EL (cell line): ENCODE results near the gene KRT71.

Source experiments
- DNase-seq: peaks from one replicate; pipeline ENCODE4 v3.0.0-alpha.2; 2016

The KRT71 gene

DNA sequence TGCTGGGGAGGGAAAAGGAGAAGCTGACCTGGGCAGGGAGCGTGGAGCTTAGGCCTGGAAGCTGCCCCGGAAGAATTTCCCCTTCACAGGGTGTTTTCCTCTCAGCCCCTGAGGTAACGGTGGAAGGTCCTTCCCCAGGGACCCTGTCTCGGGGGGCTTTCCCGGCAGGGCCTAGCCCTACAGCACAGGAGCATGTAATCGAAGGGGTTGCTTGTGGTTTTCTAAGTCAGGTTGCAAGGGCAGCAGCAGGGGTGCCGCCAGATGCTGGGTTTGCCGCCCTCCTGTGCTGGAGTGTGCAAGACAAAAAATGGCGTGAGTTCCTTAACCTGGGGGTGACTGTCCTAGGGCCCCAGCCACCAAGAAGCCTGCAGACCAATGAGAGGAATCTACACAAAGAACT lies 22.3 kb upstream of the KRT71 start:
- DNase-seq: no peak

- no peak for DNase-seq
Measured at GRCh38 chr12:52573743-52574142, 20.8 kb upstream of the KRT71 start, which contains the start of gene KRT74. Gene KRT74 (minus strand): TSS chr12:52573843. CDS start chr12:52573777, 66 bp downstream.

- DNase-seq: no peak
Measured at GRCh38 chr12:52573306-52573705, 20.4 kb upstream of the KRT71 start.

DNA sequence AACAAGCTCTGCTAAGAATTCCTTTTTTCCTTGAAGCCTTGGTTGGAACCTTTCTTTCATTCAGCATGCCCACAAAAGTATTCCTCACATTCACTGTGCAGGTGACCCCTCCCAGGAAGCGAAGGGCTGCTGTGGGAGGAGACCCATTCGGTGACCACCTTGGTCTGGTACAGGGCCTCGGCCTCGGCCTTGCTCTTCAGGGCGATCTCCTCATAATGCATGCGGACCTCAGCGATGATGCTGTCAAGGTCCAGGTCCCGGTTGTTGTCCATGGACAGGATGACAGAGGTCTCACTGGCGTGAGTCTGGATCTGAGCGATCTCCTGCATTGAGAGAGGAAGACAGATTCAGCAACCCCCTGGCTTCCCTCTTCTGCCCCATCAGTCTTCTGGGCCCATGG lies 17.6 kb upstream of the KRT71 start:
- DNase-seq: no peak

DNA sequence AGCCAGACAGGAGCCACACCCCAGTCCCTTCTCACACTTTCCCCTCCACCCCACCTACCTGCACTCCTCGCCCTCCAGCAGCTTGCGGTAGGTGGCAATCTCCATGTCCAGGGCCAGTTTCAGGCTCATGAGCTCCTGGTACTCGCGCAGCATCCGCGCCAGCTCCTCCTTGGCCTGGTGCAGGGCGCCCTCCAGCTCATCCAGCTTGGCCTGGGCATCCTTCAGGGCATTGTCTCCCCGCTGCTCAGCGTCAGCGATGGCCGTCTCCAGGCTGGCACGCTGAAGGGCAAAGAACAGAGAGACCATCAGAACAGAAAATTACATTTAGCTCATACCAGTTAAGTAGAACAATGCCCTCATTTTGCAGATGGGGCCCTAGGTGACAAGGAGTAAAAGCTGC lies 15.2 kb upstream of the KRT71 start:
- no peak for DNase-seq

GRCh38 chr12:52566847-52567291 lies 13.9 kb upstream of the KRT71 start:
- no peak for DNase-seq

DNA sequence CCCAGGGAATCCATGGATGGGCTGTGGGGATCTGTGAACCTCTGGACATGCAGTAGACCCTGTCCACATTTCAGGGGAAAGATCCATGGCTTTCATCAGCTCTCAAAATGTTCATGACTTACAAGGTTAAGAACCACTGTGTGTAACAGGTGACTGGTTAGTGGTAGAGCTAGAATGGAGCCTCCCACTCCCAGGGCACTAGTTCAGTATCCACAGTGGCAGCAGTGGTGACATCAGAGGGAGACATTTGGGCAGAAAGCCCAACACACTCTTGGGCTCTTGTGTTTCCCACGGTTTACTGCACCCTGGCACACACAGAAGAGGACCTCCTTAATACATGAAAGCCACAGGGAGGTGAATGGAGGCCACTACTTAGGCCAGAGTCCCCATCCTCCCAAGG lies 11.6 kb upstream of the KRT71 start:
- DNase-seq: no peak

- peak; percentile 11 for DNase-seq
Measured at GRCh38 chr12:52561880-52562449, 9.0 kb upstream of the KRT71 start.

- no peak for DNase-seq
Measured at GRCh38 chr12:52559979-52560378, 7.0 kb upstream of the KRT71 start.

GRCh38 chr12:52558781-52559445 lies 6.0 kb upstream of the KRT71 start:
- DNase-seq: no peak

DNA sequence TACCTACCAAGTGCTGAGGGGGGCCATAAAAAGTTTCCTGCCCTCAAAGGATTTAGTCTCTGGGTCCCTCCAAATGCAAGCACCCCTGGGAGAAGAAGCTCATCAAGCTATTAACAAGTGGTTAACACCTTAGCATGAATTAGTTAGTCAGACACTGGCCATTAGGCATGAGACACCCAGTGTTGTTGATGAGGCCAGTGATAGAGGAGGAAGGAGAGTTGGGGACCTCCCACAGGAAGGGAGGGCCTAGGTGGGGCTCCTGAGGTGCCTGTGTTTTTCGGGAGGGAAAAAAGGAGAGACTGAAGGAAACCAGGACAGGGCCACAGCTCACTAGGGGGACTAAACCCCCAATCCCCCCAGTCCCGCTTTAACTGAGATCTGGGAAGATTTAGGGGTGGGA lies 4.5 kb upstream of the KRT71 start:
- no peak for DNase-seq

GRCh38 chr12:52555577-52555976 lies 2.6 kb upstream of the KRT71 start:
- no peak for DNase-seq

- no peak for DNase-seq
Measured at GRCh38 chr12:52552055-52552454, 890 bp downstream of the KRT71 start.

GRCh38 chr12:52551216-52551865 lies 1.6 kb downstream of the KRT71 start:
- no peak for DNase-seq

GRCh38 chr12:52546126-52546525 lies 6.8 kb downstream of the KRT71 start:
- no peak for DNase-seq

DNA sequence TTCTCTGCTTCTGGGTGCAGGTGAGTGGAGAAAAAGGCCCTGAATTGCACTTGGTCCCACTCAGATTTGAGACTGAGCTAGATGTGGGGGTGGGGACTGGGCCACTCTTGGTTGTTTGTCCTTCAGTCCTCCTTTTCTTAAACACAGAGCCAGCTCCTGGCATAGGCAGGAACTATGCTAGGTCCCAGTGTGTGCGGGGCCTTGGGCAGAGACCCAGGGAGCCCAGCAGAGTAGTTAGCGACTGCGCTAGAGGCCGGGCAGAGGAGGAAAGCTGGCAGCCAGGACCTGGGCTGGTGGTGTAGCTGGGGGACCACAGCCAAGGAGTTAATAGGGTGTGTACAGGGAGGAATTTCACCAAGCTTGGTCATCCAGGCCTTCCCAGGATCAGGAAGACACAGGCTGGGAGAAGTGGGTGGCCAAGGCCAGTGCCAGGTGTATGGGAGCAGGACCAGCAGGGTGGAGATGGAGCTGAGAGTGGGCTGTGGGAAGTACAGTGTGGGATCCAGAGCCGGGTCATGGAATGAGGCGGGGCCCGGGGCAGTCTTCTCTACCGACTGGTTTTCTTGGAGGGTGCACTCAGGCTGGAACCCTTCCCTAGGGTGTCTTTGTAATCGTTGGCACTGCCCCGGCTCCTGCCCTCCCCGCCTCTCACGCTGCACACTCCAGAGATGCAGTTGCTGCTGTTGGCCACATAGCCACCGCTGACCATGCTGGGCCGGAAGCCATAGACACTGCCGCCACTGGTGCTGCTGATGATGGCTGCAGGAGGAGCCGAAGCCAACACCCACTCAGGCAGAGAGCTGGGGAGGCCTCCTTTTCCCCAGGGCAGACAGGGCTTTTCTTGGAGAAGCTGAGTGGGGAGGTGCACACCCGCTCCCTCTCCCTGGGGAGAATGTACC lies 8.7 kb downstream of the KRT71 start:
- DNase-seq: no peak

DNA sequence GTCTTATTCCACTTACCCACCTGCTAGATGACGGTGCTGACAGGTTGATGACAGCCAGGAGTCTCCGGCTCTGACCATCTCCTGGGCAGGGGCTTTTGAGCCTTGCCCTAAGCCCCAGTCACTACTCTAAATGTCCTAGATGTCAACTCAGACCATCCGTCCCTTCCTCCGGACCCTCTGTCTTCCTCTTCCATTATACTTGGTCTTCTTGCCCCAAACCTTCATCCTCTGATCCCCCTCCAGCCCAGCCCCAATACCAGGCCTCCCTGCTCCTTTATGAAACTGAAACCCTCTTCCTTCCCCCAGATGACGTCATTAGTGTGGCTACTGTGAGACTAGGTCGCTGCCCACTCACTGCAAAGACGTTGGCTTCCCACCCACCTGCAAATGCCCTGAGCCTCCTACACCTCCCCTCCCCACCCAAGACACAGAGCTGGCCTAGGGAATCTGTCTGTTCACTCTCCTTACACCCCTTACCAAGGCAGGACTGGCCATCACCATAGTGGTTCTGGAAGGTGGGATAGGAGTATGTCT lies 10.1 kb downstream of the KRT71 start:
- DNase-seq: no peak

- DNase-seq: no peak
Measured at GRCh38 chr12:52542157-52542556, 10.8 kb downstream of the KRT71 start.

- DNase-seq: no peak
Measured at GRCh38 chr12:52541709-52542108, 11.2 kb downstream of the KRT71 start.

DNA sequence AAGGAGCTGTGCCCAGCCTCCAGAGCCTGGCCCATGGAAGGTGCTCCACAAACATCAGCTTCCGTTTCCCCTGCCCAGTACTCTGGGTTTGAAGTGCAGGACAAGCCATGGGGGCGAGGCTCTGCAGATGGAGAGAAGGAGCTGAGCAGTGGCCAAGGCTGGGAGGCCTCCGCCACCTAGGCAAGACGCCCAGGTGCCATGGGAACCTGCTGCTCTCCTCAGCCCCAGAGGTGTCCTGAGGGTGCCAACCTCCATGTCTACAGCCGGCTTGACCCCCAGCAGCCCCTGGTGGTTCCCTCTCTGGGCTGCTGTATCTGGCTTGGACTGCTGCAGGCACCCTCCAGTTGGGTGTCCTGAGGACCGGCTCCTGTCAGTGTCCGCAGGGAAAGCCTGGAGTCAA lies 12.4 kb downstream of the KRT71 start:
- DNase-seq: no peak

DNA sequence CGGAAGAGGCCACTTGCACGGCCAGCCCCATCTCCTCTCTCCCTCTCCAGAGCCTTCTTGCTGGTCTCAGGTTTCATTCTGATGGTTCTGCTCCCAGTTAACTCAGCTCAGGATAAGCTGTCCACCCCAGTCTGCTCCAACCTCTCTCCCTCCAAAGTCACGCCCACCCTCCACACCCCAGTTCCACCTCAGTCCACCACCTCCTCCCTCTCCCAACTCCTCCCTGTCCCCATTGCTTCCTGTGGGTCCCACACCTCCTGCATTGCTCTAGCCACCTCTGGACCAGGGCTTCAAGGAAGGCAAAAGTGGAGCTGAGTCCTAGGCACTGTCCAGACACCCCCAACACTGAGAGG lies 13.1 kb downstream of the KRT71 start:
- no peak for DNase-seq

DNA sequence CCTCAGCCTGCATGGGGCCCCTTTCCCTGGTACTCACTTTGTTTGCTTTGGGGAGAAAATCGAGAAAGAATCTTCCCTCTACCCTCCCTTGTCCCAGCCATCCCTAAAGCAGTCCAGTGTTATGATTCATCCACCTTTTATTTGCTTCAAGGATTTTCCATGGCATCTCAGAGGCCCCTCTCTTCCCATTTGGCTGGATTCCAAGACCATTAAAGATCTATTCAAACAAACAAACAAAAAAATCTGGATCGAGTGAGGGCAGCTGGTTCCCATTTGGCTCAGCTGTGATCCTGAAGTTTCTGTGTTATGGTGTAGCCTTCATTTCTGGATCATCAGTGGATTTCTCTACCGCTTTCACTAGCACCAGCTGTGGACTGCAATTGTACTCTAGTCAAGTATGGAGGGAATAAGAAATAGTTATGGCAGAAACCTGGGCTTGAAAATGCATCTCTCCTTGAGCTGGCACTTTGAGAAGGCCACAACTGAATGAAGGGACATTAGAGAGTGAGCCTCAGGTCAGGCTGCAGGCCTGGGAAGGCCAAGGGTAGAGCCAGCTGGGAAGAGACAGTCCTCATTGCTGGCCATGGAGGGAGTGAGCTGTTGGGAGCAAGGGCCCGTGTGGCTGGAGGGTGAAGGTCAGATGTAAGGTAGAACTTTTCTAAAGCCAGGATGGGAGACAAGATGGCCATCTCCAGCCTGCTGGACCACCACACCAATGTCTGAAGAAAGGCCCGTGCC lies 13.7 kb downstream of the KRT71 start:
- DNase-seq: peak; percentile 85
